Measurements from ENCODE around the gene ZNF84.

GRCh38 chr12:133023566-133023965, 13.7 kb upstream of the ZNF84 start:
- TF ChIP-seq FOXA1 (IDR thresholded peaks at IDR 0.05) (no peak), CTBP1 (IDR thresholded peaks at IDR 0.05; ENCODE audit: borderline replicate concordance) (no peak), FOXM1 (IDR thresholded peaks at IDR 0.05; ENCODE audit: borderline replicate concordance) (no peak), NFRKB (IDR thresholded peaks at IDR 0.05) (no peak), SUZ12 (IDR thresholded peaks at IDR 0.05) (no peak), PKNOX1 (IDR thresholded peaks at IDR 0.05) (no peak), TARDBP (IDR thresholded peaks at IDR 0.05) (no peak), SP1 (IDR thresholded peaks at IDR 0.05) (no peak), LEF1 (IDR thresholded peaks at IDR 0.05; ENCODE audit: borderline replicate concordance) (no peak), L3MBTL2 (conservative IDR thresholded peaks at IDR 0.05) (no peak), ELF4 (IDR thresholded peaks at IDR 0.05) (no peak), HDGF (IDR thresholded peaks at IDR 0.05; ENCODE audit: borderline replicate concordance) (no peak)

Measured in HEK293T (cell line).